Embryonic facial prominence (tissue), 1 donor: Measurements from ENCODE around the gene KCND3.

Experiments used
- DNase-seq: peaks from one replicate; pipeline ENCODE4 v3.0.0-alpha.2; 2016; ENCODE audit errors: extremely low spot score

The KCND3 gene

DNA sequence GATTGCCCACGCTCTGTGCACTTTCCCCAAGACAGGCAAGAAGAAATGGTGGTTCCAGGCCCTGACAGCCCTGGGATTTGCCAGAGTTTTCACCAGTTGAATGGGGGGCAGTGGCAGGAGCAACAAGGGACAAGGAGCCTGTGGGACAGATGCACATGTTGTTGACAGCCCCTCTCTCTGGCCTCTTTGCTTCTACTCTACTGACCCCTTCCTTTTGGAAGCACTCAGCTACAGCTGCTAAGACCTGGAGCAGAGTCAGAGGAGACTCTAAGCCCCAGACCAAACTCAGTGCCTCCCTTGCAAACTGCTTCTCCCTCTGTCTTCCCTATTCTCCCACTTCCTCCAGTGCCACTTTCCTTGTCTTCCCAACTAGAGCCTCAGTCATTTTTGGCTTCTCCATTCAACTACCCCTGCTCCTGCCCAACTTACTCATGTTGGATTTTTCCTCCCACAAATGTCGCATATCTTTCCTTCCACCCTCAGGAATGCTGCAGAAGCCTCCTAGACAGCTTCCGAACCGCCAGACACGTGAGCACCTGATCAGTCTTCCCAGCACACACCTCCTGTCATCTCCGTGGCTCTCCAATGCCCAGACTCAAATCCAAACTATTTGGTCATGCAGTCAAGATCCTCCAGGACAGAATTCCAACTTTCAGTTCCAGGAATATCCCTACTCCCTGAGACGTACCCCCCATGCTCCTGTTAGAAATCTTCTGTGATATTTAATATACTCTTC is 259.4 kb downstream of the KCND3 start:
- DNase-seq, result no peak

GRCh38 chr1:111729271-111729921 is 260.1 kb downstream of the KCND3 start:
- no peak for DNase-seq

GRCh38 chr1:111727056-111727455 is 262.4 kb downstream of the KCND3 start:
- no peak for DNase-seq

DNA sequence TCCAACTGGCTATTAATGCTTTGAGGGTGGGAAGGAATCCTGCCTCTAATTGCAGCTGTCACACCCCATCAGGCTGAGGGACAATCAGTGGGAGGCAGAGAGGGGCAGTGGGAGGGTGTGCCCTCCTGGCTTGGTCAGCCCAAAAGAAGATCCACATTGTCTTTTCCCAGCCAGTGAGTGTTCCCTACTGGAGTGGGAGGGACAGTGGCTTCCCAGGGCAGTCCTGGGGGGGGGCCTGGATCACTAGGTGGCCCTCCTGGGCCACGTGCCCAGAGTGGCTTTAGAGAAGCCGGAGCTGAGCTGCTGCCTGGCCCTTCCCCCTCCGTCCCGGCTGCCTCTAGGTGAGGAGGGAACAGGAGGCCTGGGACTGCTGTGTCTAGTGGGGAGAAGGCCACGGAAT is 264.3 kb downstream of the KCND3 start:
- DNase-seq, result no peak

DNA sequence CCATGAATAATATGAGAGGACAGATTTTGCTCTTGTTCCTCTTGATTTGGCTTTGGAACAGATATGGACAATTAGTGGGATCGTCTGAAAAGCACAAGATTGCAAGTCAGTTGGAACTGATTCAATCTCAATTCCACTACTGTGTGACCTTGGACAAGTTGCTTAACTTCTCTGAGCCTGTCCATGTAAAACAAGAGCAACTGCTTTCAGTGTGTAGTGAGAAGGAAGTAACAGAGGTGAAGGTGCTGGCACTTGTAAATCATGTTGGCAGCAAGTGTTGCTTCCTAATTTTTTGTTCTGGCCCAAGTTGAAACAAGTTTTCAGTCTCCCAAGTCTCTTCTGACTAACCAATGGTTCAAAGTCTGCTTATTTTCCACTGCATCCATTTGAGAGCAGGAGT is 265.6 kb downstream of the KCND3 start:
- DNase-seq, result no peak

DNA sequence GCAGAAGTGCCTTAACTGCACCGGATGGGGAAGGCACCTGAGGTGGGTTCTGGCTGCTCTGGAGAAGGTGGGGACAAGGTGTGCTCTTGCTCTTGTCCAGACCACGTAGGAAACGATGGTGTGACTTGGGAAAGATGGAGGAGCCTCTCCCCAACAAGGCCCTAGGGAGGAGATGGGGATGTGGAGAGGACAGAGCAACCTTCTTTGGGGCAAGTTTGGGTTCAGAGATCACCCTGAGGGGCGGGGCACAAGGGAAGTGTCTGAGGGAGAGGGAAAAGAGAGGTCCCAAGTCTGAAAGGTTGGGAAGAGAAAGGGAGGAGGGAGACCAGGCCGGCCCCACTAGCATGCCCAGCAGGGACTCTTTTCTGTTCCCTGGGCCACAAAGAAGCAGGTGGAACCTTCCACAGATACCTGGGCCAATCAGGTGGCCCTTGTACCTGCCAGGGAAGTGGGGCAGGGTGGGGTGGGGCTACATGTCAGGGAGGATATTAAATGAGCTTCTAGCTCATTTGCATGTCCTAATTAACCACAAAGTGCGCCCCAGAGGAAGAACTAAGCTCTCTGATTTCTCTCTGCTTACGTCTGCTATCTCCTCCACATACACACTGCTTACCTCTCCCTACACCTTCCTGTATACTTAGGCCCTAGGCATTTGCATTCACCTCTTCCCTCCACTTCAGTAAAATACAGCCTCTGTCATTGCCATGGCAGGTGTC is 266.2 kb downstream of the KCND3 start:
- DNase-seq, result no peak

DNA sequence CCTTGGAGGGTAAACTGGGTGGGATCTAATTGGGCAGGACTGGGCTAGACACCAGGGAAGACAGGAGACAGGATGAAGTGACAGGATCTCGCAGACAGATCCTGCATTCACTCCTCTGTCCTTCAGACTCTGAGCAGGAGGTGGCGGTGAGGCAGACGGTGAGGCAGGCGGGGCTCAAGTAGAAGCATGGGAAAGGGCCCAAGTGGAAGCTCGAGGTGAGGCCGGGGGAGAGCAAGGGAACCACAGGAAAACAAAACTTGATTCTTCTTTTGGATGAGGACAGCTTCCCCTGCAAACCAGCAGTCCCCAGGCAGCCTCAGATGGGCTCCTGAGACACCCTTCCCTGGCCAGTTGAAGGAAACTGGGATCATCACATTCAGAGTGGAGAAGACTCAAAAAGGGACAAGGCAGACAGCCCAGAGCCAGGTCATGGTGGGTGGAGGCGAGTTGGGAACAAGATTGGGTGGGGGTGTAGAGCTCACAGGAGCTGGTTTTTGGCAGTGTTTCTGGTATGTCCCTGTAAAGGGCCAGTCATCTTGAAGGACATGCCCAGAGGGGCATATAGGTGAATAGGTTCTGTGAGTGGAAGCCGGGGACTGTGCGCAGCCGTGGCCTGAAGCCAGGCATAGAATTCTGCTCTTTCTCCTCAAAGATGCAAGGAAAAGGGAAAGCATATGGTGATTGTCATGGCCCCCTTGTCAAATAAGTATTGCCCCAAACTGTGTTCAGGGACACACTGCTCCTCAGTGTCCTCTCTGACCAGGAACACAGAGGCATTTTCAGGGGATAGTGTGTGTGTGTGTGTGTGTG is 268.3 kb downstream of the KCND3 start:
- no peak for DNase-seq
